Measurements from ENCODE around the gene LRRC3B. TPM values are rescaled to one million over a fixed set of nuclear protein-coding genes. Genes with fewer than 3 reads are reported as not detected.

The LRRC3B gene
- total and polyA plus RNA-seq, 2 donors (not counting 3 experiments of a cell fraction or from before 2014, with no cell fraction given), result not detected

- Histone ChIP-seq H3K79me2 (ENCODE audit: control insufficient read depth, insufficient read depth, low read length) (no peaks in the 10 kb centered on the region), H3K9ac (replicated peaks; ENCODE audit: extremely low read depth, insufficient read depth, low read length) (no peak overlapping the region), H3K27ac (ENCODE audit: insufficient read depth, low read depth, low read length) (no peak overlapping the region), H2AFZ (ENCODE audit: low read depth, low read length) (no peak overlapping the region), H3K4me1 (ENCODE audit: control insufficient read depth, extremely low read depth, insufficient read depth, low read length) (no peaks in the 10 kb centered on the region), H3K4me3 (replicated peaks in 1 of 3; ENCODE audit: insufficient read depth in 1 of 3, low read depth in 1 of 3, low read length in 3 of 3) (no peak overlapping the region), H3K27me3 (ENCODE audit: control insufficient read depth in 2 of 2, insufficient read depth in 2 of 2, low read length in 2 of 2) (no peaks in the 10 kb centered on the region), H3K36me3 (ENCODE audit: control insufficient read depth in 2 of 2, extremely low read depth in 1 of 2, insufficient read depth in 2 of 2, low read length in 2 of 2) (no peaks in the 10 kb centered on the region), H3K4me2 (ENCODE audit: insufficient read depth, low read length) (no peak overlapping the region), H4K20me1 (replicated peaks; ENCODE audit: control insufficient read depth, extremely low read depth, insufficient read depth, low read length) (no peaks in the 10 kb centered on the region), H3K9me3 (replicated peaks; ENCODE audit: control insufficient read depth, insufficient read depth, low read length) (peaks cover 2% of the 10 kb centered on the region), H3K9me1 (replicated peaks; ENCODE audit: control insufficient read depth, extremely low read depth, insufficient read depth, low read length) (no peaks in the 10 kb centered on the region)
- FAIRE-seq (no peak), DNase-seq (ENCODE audit: low read depth, low spot score) (no peak)
- ChIA-PET CTCF (no interaction called here), POLR2A (no interaction called here)
- BruUV-seq (replicated peaks), result no TSS peak
- intact Hi-C loops (cut with micrococcal nuclease), result no loop called here
- dilution Hi-C loops (cut with MboI; ENCODE audit: extremely low pct_ligation_motif_present, low sequenced_read_pairs), result no loop called here
- TF ChIP-seq JUN (IDR thresholded peaks at IDR 0.05; ENCODE audit: borderline replicate concordance, insufficient read depth, insufficient read length, low read depth) (no peak), MYC (IDR thresholded peaks at IDR 0.05; ENCODE audit: low read depth, low read length) (no peak), GATA2 (IDR thresholded peaks at IDR 0.05; ENCODE audit: insufficient read depth, insufficient read length, low read depth, low read length) (no peak), POLR2AphosphoS5 (IDR thresholded peaks at IDR 0.05; ENCODE audit: insufficient read depth, low read depth, low read length) (no peak), FOS (IDR thresholded peaks at IDR 0.05; ENCODE audit: borderline replicate concordance, insufficient read depth, low read length) (no peak), EZH2 (IDR thresholded peaks at IDR 0.05; ENCODE audit: borderline replicate concordance, low read depth, low read length, severe bottlenecking) (no peak), POLR2A (IDR thresholded peaks at IDR 0.05; ENCODE audit: low read depth, low read length) (no peak)
- TF ChIP-seq, protein P1, sequence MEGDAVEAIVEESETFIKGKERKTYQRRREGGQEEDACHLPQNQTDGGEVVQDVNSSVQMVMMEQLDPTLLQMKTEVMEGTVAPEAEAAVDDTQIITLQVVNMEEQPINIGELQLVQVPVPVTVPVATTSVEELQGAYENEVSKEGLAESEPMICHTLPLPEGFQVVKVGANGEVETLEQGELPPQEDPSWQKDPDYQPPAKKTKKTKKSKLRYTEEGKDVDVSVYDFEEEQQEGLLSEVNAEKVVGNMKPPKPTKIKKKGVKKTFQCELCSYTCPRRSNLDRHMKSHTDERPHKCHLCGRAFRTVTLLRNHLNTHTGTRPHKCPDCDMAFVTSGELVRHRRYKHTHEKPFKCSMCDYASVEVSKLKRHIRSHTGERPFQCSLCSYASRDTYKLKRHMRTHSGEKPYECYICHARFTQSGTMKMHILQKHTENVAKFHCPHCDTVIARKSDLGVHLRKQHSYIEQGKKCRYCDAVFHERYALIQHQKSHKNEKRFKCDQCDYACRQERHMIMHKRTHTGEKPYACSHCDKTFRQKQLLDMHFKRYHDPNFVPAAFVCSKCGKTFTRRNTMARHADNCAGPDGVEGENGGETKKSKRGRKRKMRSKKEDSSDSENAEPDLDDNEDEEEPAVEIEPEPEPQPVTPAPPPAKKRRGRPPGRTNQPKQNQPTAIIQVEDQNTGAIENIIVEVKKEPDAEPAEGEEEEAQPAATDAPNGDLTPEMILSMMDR (IDR thresholded peaks at IDR 0.05; ENCODE audit: extremely low read depth in 1 of 2, insufficient read depth in 1 of 2, low read depth in 1 of 2, low read length in 2 of 2), result no peak
- TF ChIP-seq, protein P2, sequence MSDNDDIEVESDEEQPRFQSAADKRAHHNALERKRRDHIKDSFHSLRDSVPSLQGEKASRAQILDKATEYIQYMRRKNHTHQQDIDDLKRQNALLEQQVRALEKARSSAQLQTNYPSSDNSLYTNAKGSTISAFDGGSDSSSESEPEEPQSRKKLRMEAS (IDR thresholded peaks at IDR 0.05; ENCODE audit: insufficient read depth, insufficient read length), result no peak
Observed at GRCh38 chr3:26614006-26614685, 8.4 kb upstream of the LRRC3B start.

Measured in endothelial cell of umbilical vein (primary cell).